HepG2 (cell line): ENCODE data around the gene FAM83C. TPM values are rescaled to one million over a fixed set of nuclear protein-coding genes. Genes with fewer than 3 reads are reported as not detected.
A peak's percentile ranks its signal among the peaks of the same experiment; 100 is the strongest.

Experiments used
- ATAC-seq: fragments of 200-7000 bp; cut with Tn5 transposase; 3 replicates; pipeline ENCODE4 v1.9.1; 2020; ENCODE audit warnings: mild to moderate bottlenecking, moderate library complexity
- BruUV-seq: library from RNA; stranded (reverse); fragments of 400-500 nt; replicated peaks from 2 replicates; lab custom pipeline; 2021; lab: Mats Ljungman, UMichigan
- CTCF ChIA-PET: fragments of 300-600 bp; formaldehyde crosslinking; extraction: SDS; loops from one replicate; lab custom pipeline; 2021; ENCODE audit warnings: low total read pairs, inconsistent platforms, low intra/inter-chr PET ratio; lab: Yijun Ruan, JAX
- POLR2A ChIA-PET: fragments of 350-600 bp; sonication (Branson Sonifier 250); formaldehyde crosslinking; loops from one replicate; lab custom pipeline; 2020; ENCODE audit warnings: antibody characterized with exemption, inconsistent platforms; lab: Yijun Ruan, JAX
- DNase-seq: peaks from one replicate; pipeline ENCODE4 v3.0.0-alpha.2; 2015; ENCODE audit warnings: low spot score
- FAIRE-seq: peaks from 3 replicates; lab custom pipeline; 2011; peaks lifted over from hg19 to GRCh38; lab: Jason Lieb, UNC
- H2AFZ ChIP-seq: one replicate; pipeline ENCODE4 v1.6.1; 2011; ENCODE audit warnings: low read length, inconsistent platforms
- H3K27ac ChIP-seq: fragments of 300-600 bp; 3 replicates; pipeline ENCODE4 v1.8.0; 2011; ENCODE audit warnings: mixed run types, mild to moderate bottlenecking, mixed read lengths, low read length, inconsistent platforms; ENCODE audit not compliant: insufficient read depth; ENCODE audit errors: extremely low read length
- H3K27me3 ChIP-seq, 2 experiments: fragments of 200-600 bp in 1 of 2; 2 replicates in 1 of 2; 3 replicates in 1 of 2; pipeline versions ENCODE4 v1.6.0 to v1.8.0; 2011; ENCODE audit warnings: low read length in 2 of 2, mild to moderate bottlenecking in 2 of 2, moderate library complexity in 2 of 2, inconsistent platforms in 1 of 2; ENCODE audit not compliant: insufficient read depth in 2 of 2, control insufficient read depth in 1 of 2
- H3K36me3 ChIP-seq, 2 experiments: fragments of 200-600 bp in 1 of 2; replicated peaks in 1 of 2; 2 replicates in 1 of 2; 3 replicates in 1 of 2; pipeline versions ENCODE4 v1.5.1 to v1.8.0; 2011; ENCODE audit warnings: low read length in 2 of 2, inconsistent platforms in 1 of 2; ENCODE audit not compliant: insufficient read depth in 2 of 2, control insufficient read depth in 1 of 2
- H3K4me1 ChIP-seq: 2 replicates; pipeline ENCODE4 v1.5.1; 2012; ENCODE audit warnings: low read length, inconsistent platforms; ENCODE audit not compliant: insufficient read depth
- H3K4me2 ChIP-seq: 2 replicates; pipeline ENCODE4 v1.6.0; 2011; ENCODE audit warnings: low read depth, low read length, inconsistent platforms
- H3K4me3 ChIP-seq, 3 experiments: fragments of 200-600 bp in 1 of 3; sonication (generic), shearing (Covaris generic) in 1 of 3; replicated peaks in 1 of 3; 2 replicates each; pipeline ENCODE4 v1.5.1; 2011 to 2016; ENCODE audit warnings: low read length in 3 of 3, inconsistent platforms in 2 of 3, low read depth in 2 of 3, mild to moderate bottlenecking in 2 of 3, control low read depth in 1 of 3, mixed read lengths in 1 of 3; ENCODE audit not compliant: insufficient read depth in 1 of 3
- H3K79me2 ChIP-seq: one replicate; pipeline ENCODE4 v1.6.1; 2011; ENCODE audit warnings: low read length, inconsistent platforms; ENCODE audit not compliant: insufficient read depth
- H3K9ac ChIP-seq: 2 replicates; pipeline ENCODE4 v1.6.0; 2011; ENCODE audit warnings: mild to moderate bottlenecking, low read depth, low read length, inconsistent platforms; ENCODE audit not compliant: insufficient read depth
- H3K9me3 ChIP-seq: 2 replicates; pipeline ENCODE4 v1.5.1; 2012; ENCODE audit warnings: mild to moderate bottlenecking, low read length
- H4K20me1 ChIP-seq: 2 replicates; pipeline ENCODE4 v1.6.0; 2011; ENCODE audit warnings: inconsistent platforms, mild to moderate bottlenecking, low read length, moderate library complexity; ENCODE audit not compliant: insufficient read depth
- ARHGAP35 ChIP-seq: sonication (generic); formaldehyde crosslinking; IDR thresholded peaks from 2 replicates; pipeline ENCODE4 v1.9.0; 2022; ENCODE audit warnings: mild to moderate bottlenecking, inconsistent platforms, moderate library complexity, missing genetic modification reagents, borderline replicate concordance
- ARNT ChIP-seq: fragments of 450-650 bp; IDR thresholded peaks from 2 replicates; pipeline ENCODE4 v1.6.1; 2017
- EED ChIP-seq: sonication (generic); formaldehyde crosslinking; IDR thresholded peaks from 2 replicates; pipeline ENCODE4 v1.5.0; 2020; ENCODE audit warnings: mild to moderate bottlenecking, missing genetic modification reagents
- ESRRA ChIP-seq: sonication (generic); formaldehyde crosslinking; IDR thresholded peaks from 2 replicates; pipeline ENCODE4 v1.5.1; 2020; ENCODE audit warnings: mild to moderate bottlenecking, low read depth, missing genetic modification reagents
- HIVEP1 ChIP-seq: sonication (generic); formaldehyde crosslinking; IDR thresholded peaks from 2 replicates; pipeline ENCODE4 v1.4.0; 2020; ENCODE audit warnings: mild to moderate bottlenecking, missing genetic modification reagents
- KLF6 ChIP-seq: IDR thresholded peaks from 2 replicates; pipeline ENCODE4 v1.8.0; 2016; ENCODE audit warnings: missing biosample characterization, missing genetic modification reagents
- MED8 ChIP-seq: sonication (generic); formaldehyde crosslinking; IDR thresholded peaks from 2 replicates; pipeline ENCODE4 v1.8.1; 2023; ENCODE audit warnings: mild to moderate bottlenecking, missing genetic modification reagents; ENCODE audit not compliant: insufficient replicate concordance
- PHF8 ChIP-seq: sonication (generic); formaldehyde crosslinking; IDR thresholded peaks from 2 replicates; pipeline ENCODE4 v1.5.0; 2020; ENCODE audit warnings: missing genetic modification reagents
- PPARG ChIP-seq: conservative IDR thresholded peaks from 2 replicates; pipeline ENCODE4 v1.6.1; 2016; ENCODE audit warnings: missing biosample characterization, missing genetic modification reagents
- RARA ChIP-seq: IDR thresholded peaks from 2 replicates; pipeline ENCODE4 v1.6.1; 2016; ENCODE audit warnings: missing genetic modification reagents, missing compliant biosample characterization
- SIX1 ChIP-seq: sonication (generic); formaldehyde crosslinking; IDR thresholded peaks from 2 replicates; pipeline ENCODE4 v1.4.0; 2020; ENCODE audit warnings: missing genetic modification reagents, borderline replicate concordance
- ZFP41 ChIP-seq: sonication (generic); formaldehyde crosslinking; IDR thresholded peaks from 2 replicates; pipeline ENCODE4 v1.4.0; 2020; ENCODE audit warnings: mild to moderate bottlenecking, missing genetic modification reagents, borderline replicate concordance
- ZNF274 ChIP-seq: sonication (generic); formaldehyde crosslinking; IDR thresholded peaks from 2 replicates; pipeline ENCODE4 v1.5.1; 2020; ENCODE audit warnings: mild to moderate bottlenecking, missing genetic modification reagents
- ZNF432 ChIP-seq: sonication (generic); formaldehyde crosslinking; IDR thresholded peaks from 2 replicates; pipeline ENCODE4 v1.5.0; 2020; ENCODE audit warnings: missing genetic modification reagents, mild to moderate bottlenecking, borderline replicate concordance
- WGBS: methylation state at CpG from one replicate; pipeline ENCODE4 v1.1.6; 2017; ENCODE audit warnings: low lambda C conversion rate; 5-methylcytosine and 5-hydroxymethylcytosine counted together
- in situ Hi-C: cut with HindIII; loops from 2 replicates; pipeline ENCODE4 v1.10.0; 2017; ENCODE audit warnings: low pct_unique_long_range_greater_than_20kb; ENCODE audit not compliant: extremely low pct_ligation_motif_present
- intact Hi-C: fragments of 100-400 bp; cut with micrococcal nuclease; formaldehyde crosslinking; loops from one replicate; pipeline ENCODE4 v1.10.0; 2022; ENCODE audit not compliant: unreplicated experiment
- polyA plus RNA-seq, 8 experiments: library from polyadenylated mRNA; depleted of rRNA in 3 of 8; stranded (reverse) in 7 of 8; unstranded in 1 of 8; fragments of >200 nt; fragmentation: Illumina TruSeq in 4 of 8; extraction: Trizol in 4 of 8; gene quantifications; 2 replicates each; pipeline versions ENCODE4 v1.2.1 to v1.2.3, GENCODE V29; 2011 to 2016; ENCODE audit warnings: low read depth in 4 of 8, missing spikeins in 1 of 8, mixed read lengths in 1 of 8; ENCODE audit not compliant: insufficient read depth in 1 of 8
- total RNA-seq, 5 experiments: library from RNA; depleted of rRNA; stranded (reverse); fragments of >200 nt; fragmentation: Illumina TruSeq; extraction: Trizol; gene quantifications; 2 replicates each; pipeline ENCODE4 v1.2.3, GENCODE V29; 2016; ENCODE audit warnings: low read depth in 1 of 5
- TF ChIP-seq, protein P1 (sequence below): sonication (generic); formaldehyde crosslinking; IDR thresholded peaks from 2 replicates; pipeline ENCODE4 v1.5.0; 2020; ENCODE audit warnings: missing genetic modification reagents
- TF ChIP-seq, protein P2 (sequence below): sonication (generic); formaldehyde crosslinking; IDR thresholded peaks from 2 replicates; pipeline ENCODE4; 2020; ENCODE audit warnings: missing genetic modification reagents, mild to moderate bottlenecking, borderline replicate concordance
- TF ChIP-seq, protein P3 (sequence below): sonication (generic); formaldehyde crosslinking; IDR thresholded peaks from 2 replicates; pipeline ENCODE4 v1.8.0; 2022; ENCODE audit warnings: missing genetic modification reagents, low read depth, mild to moderate bottlenecking, borderline replicate concordance
- TF ChIP-seq, protein P4 (sequence below): sonication (generic); formaldehyde crosslinking; IDR thresholded peaks from 2 replicates; pipeline ENCODE4 v1.4.0; 2020; ENCODE audit warnings: mild to moderate bottlenecking, missing genetic modification reagents
- TF ChIP-seq, protein P5 (sequence below): sonication (generic); formaldehyde crosslinking; IDR thresholded peaks from 2 replicates; pipeline ENCODE4 v1.8.0; 2022; ENCODE audit warnings: mild to moderate bottlenecking, missing genetic modification reagents

The FAM83C gene
- total and polyA plus RNA-seq, 2 of the 13 experiments (the other 11 are each of a cell fraction or from before 2014, with no cell fraction given) = 0.04 TPM; not detected in 1

DNA sequence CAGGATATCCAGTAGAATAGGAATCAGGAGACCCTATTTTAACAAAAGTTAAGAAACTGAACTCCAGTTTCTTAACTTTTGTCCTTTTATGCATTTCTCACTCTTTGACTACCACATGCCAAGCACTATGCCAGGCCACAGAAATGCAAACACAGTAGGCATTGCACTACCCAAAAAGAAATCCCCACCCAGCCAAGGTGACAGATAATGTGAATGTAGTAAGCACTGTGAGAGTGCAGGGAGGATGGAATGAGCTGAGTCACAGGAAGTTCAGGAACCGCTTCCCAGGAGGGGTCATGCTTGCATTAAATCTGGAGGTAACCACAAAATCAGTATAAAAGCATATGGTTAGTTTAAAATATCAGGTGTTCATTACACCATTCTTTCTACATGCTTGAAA, 20.1 kb upstream of the FAM83C start (continued):
- TF ChIP-seq RARA (peak; percentile 6; the same call in 1 of the 2 replicates), SIX1 (CRISPR knock-in tag) (no peak), ZNF432 (no peak)
- TF ChIP-seq, protein P1, sequence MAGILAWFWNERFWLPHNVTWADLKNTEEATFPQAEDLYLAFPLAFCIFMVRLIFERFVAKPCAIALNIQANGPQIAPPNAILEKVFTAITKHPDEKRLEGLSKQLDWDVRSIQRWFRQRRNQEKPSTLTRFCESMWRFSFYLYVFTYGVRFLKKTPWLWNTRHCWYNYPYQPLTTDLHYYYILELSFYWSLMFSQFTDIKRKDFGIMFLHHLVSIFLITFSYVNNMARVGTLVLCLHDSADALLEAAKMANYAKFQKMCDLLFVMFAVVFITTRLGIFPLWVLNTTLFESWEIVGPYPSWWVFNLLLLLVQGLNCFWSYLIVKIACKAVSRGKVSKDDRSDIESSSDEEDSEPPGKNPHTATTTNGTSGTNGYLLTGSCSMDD (CRISPR knock-in tag) = no peak

DNA sequence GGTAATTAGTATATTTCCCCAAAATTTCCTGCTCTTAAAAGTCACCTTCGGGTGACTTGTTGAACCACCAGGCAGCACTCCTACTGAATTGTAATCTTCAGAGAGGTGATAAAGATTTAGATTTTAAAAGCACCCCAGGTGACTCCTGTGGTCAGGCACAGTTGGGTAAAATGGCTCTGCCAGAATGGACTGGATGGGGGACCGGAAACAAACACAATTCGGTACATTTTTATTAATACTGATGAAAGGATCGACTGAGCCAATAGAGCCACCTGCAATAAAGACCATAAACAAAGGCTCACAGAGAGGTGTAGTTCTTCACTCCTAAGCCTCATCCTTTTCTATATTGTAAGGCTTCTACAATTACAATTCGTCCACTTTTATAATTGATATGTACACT, 19.6 kb upstream of the FAM83C start:
- Histone ChIP-seq H3K36me3 (peaks cover 7 to 41% of the 10 kb centered on the region in 2 experiments), H3K27me3 (no peaks in the 10 kb centered on the region), H3K79me2 (no peaks in the 10 kb centered on the region), H3K9ac (no peak overlapping the region), H3K4me1 (peaks cover 22% of the 10 kb centered on the region), H3K4me3 (no peak overlapping the region), H3K4me2 (no peak overlapping the region), H2AFZ (no peak overlapping the region), H4K20me1 (no peaks in the 10 kb centered on the region), H3K27ac (no peak overlapping the region), H3K9me3 (no peaks in the 10 kb centered on the region)
- in situ Hi-C loops (no loop called here), intact Hi-C loops (no loop called here)
- 95% methylated on average over 5 of the region's 5 CpGs for WGBS
- ATAC-seq (no peak), FAIRE-seq (no peak), DNase-seq (no peak)
- no TSS peak for BruUV-seq
- ChIA-PET CTCF (no interaction called here), POLR2A (interaction anchor here (1.4 kb wide), 1 partner anchor 15 kb away, joined by 5 read pairs; no protein-coding TSS in a partner anchor)
- no peak for TF ChIP-seq ZNF274 (CRISPR knock-in tag)
- TF ChIP-seq ARNT = no peak
- TF ChIP-seq ZFP41 = no peak
- no peak for TF ChIP-seq MED8 (CRISPR knock-in tag)
- TF ChIP-seq ARHGAP35 (CRISPR knock-in tag) = no peak
- TF ChIP-seq PPARG (CRISPR knock-in tag) = no peak
- TF ChIP-seq, protein P2, sequence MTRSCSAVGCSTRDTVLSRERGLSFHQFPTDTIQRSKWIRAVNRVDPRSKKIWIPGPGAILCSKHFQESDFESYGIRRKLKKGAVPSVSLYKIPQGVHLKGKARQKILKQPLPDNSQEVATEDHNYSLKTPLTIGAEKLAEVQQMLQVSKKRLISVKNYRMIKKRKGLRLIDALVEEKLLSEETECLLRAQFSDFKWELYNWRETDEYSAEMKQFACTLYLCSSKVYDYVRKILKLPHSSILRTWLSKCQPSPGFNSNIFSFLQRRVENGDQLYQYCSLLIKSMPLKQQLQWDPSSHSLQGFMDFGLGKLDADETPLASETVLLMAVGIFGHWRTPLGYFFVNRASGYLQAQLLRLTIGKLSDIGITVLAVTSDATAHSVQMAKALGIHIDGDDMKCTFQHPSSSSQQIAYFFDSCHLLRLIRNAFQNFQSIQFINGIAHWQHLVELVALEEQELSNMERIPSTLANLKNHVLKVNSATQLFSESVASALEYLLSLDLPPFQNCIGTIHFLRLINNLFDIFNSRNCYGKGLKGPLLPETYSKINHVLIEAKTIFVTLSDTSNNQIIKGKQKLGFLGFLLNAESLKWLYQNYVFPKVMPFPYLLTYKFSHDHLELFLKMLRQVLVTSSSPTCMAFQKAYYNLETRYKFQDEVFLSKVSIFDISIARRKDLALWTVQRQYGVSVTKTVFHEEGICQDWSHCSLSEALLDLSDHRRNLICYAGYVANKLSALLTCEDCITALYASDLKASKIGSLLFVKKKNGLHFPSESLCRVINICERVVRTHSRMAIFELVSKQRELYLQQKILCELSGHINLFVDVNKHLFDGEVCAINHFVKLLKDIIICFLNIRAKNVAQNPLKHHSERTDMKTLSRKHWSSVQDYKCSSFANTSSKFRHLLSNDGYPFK = no peak
- TF ChIP-seq, protein P3, sequence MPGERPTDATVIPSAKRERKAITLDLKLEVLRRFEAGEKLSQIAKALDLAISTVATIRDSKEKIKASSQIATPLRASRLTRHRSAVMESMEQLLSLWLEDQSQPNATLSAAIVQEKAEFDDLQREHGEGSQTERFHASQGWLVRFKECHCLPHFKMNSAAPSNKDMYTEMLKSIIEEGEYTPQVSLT (CRISPR knock-in tag) = no peak
- TF ChIP-seq, protein P4, sequence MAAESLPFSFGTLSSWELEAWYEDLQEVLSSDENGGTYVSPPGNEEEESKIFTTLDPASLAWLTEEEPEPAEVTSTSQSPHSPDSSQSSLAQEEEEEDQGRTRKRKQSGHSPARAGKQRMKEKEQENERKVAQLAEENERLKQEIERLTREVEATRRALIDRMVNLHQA (CRISPR knock-in tag) = no peak
- no peak for TF ChIP-seq ESRRA (CRISPR knock-in tag)
- no peak for TF ChIP-seq KLF6 (CRISPR knock-in tag)
- TF ChIP-seq, protein P5, sequence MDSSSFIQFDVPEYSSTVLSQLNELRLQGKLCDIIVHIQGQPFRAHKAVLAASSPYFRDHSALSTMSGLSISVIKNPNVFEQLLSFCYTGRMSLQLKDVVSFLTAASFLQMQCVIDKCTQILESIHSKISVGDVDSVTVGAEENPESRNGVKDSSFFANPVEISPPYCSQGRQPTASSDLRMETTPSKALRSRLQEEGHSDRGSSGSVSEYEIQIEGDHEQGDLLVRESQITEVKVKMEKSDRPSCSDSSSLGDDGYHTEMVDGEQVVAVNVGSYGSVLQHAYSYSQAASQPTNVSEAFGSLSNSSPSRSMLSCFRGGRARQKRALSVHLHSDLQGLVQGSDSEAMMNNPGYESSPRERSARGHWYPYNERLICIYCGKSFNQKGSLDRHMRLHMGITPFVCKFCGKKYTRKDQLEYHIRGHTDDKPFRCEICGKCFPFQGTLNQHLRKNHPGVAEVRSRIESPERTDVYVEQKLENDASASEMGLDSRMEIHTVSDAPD (CRISPR knock-in tag) = no peak
- TF ChIP-seq HIVEP1 (CRISPR knock-in tag) = no peak
- no peak for TF ChIP-seq PHF8 (CRISPR knock-in tag)
- no peak for TF ChIP-seq EED (CRISPR knock-in tag)
